SU-DHL-6 (cell line): ENCODE measurements around the gene FGFR1OP2.

Experiments
- CTCF ChIP-seq: fragments of 200-600 bp; sonication (generic); IDR thresholded peaks from one replicate; pipeline ENCODE4 v1.5.1; 2017; ENCODE audit warnings: antibody characterized with exemption, mild to moderate bottlenecking, low read length, moderate library complexity; ENCODE audit not compliant: insufficient read depth, poor library complexity, severe bottlenecking
- EZH2phosphoT487 ChIP-seq: fragments of 200-600 bp; sonication (generic), shearing (Covaris generic); conservative IDR thresholded peaks from 2 replicates; pipeline ENCODE4 v1.6.1; 2018; ENCODE audit warnings: mild to moderate bottlenecking, antibody characterized with exemption, low read length, moderate library complexity, mixed read lengths

DNA sequence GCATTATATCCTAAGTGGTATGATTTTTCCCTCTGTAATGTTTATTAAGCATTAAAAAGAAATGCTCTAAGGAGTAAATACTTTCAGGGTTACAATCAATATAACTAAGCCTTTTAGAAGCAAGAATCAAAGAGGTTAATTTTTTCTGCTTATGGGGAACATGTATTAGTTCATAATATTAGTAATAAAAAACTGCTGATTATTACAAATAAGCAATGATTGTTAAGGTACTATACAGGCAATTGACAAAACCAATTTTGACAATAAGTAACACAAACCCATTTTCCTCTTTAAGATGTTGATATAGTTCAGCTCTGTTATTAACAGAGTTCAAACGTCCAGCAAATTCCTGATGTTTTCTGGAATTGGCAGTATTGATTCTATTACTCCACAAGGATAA is 32.2 kb upstream of the FGFR1OP2 start:
- TF ChIP-seq CTCF (no peak), EZH2phosphoT487 (no peak)
